ENCODE data around the gene B4GAT1.
"Not testable (repeated sequence)": the region's sequence is repeated elsewhere in the genome, so short reads cannot be mapped to it uniquely, and the experiment has no call there.

Gene B4GAT1

GRCh38 chr11:66362481-66363147, 15.2 kb upstream of the B4GAT1 start:
- DNase-seq, result no peak

- DNase-seq, result no peak
These were observed 14.1 kb upstream of the B4GAT1 start for GRCh38 chr11:66361502-66361941.

GRCh38 chr11:66360406-66361073, 13.1 kb upstream of the B4GAT1 start:
- DNase-seq, result no peak

GRCh38 chr11:66359662-66360087, 12.2 kb upstream of the B4GAT1 start:
- DNase-seq, result no peak

GRCh38 chr11:66350560-66351235, 3.3 kb upstream of the B4GAT1 start:
- not testable (repeated sequence) for DNase-seq

- no peak for DNase-seq
These were observed 1.6 kb upstream of the B4GAT1 start for GRCh38 chr11:66349084-66349386.

- DNase-seq, result no peak
These were observed 679 bp downstream of the B4GAT1 start for GRCh38 chr11:66346476-66347424.

- DNase-seq, result no peak
These were observed 2.1 kb downstream of the B4GAT1 start for GRCh38 chr11:66345316-66345649.

GRCh38 chr11:66344550-66345315, 2.7 kb downstream of the B4GAT1 start, which contains the start of gene BRMS1:
BRMS1 (minus strand) TSS chr11:66345104; CDS start chr11:66342234, 2,870 bp downstream.
- peak; percentile 95 for DNase-seq

GRCh38 chr11:66343176-66343575, 4.3 kb downstream of the B4GAT1 start:
- no peak for DNase-seq

GRCh38 chr11:66341502-66342126, 5.8 kb downstream of the B4GAT1 start:
- no peak for DNase-seq

- no peak for DNase-seq
These were observed 6.6 kb downstream of the B4GAT1 start for GRCh38 chr11:66340596-66341501.

GRCh38 chr11:66339686-66340483, 7.5 kb downstream of the B4GAT1 start:
- DNase-seq, result no peak

- DNase-seq, result no peak
These were observed 8.2 kb downstream of the B4GAT1 start for GRCh38 chr11:66339162-66339675.

- no peak for DNase-seq
These were observed 8.9 kb downstream of the B4GAT1 start for GRCh38 chr11:66338276-66339161.

- no peak for DNase-seq
These were observed 10.1 kb downstream of the B4GAT1 start for GRCh38 chr11:66337103-66337899.

Measured in NCI-H774 (cell line).